Measurements from ENCODE around the gene WWOX.

The WWOX gene

DNA sequence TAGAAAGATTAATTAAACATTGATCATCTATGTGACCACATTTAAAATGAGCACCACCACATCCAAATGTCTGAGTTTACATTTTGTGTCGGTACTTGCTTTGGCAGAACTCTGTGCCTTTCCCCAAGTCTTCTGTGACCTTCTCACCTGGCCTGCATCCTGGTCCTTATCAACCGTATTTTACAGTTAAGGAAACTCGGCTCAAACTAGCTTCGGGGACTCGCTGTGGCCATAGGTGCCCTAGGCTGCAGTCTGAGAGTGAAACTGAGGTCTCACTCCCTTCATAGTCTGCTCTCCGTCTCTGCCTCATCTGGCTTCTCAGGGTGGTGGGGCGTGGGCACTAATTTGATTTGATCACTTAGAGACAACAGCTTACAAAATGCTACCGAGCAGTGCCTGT, 555.5 kb downstream of the WWOX start:
- H3K36me3 ChIP-seq (replicated peaks; ENCODE audit: insufficient read depth, low read length) = no peaks in the 10 kb centered on the region
- no peaks in the 10 kb centered on the region for H4K20me1 ChIP-seq (ENCODE audit: insufficient read depth, low read length)
- no peaks in the 10 kb centered on the region for H3K27me3 ChIP-seq (replicated peaks; ENCODE audit: insufficient read depth, low read length)
- H3K9me3 ChIP-seq (replicated peaks; ENCODE audit: insufficient read depth, low read length) = no peaks in the 10 kb centered on the region
- H3K4me1 ChIP-seq (ENCODE audit: low read length) = no peaks in the 10 kb centered on the region
- no peak overlapping the region for H3K4me3 ChIP-seq (ENCODE audit: low read length)
- H2AFZ ChIP-seq (ENCODE audit: low read length) = no peak overlapping the region
- H3K9ac ChIP-seq (ENCODE audit: low read length) = no peak overlapping the region
- TF ChIP-seq, protein P1, sequence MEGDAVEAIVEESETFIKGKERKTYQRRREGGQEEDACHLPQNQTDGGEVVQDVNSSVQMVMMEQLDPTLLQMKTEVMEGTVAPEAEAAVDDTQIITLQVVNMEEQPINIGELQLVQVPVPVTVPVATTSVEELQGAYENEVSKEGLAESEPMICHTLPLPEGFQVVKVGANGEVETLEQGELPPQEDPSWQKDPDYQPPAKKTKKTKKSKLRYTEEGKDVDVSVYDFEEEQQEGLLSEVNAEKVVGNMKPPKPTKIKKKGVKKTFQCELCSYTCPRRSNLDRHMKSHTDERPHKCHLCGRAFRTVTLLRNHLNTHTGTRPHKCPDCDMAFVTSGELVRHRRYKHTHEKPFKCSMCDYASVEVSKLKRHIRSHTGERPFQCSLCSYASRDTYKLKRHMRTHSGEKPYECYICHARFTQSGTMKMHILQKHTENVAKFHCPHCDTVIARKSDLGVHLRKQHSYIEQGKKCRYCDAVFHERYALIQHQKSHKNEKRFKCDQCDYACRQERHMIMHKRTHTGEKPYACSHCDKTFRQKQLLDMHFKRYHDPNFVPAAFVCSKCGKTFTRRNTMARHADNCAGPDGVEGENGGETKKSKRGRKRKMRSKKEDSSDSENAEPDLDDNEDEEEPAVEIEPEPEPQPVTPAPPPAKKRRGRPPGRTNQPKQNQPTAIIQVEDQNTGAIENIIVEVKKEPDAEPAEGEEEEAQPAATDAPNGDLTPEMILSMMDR (IDR thresholded peaks at IDR 0.05; ENCODE audit: low read length) = no peak
- TF ChIP-seq EZH2phosphoT487 (IDR thresholded peaks at IDR 0.05; ENCODE audit: low read length) = no peak
- no peak for TF ChIP-seq EZH2 (optimal IDR thresholded peaks at IDR 0.05; ENCODE audit: low read depth, low read length)
- H3K9me2 ChIP-seq (replicated peaks; ENCODE audit: insufficient read depth, low read length) = no peaks in the 10 kb centered on the region
- H3F3A ChIP-seq (ENCODE audit: insufficient read depth, low read length) = no peaks in the 10 kb centered on the region
- no peak overlapping the region for H3K27ac ChIP-seq (ENCODE audit: low read length)
- no peaks in the 10 kb centered on the region for H3K79me2 ChIP-seq (ENCODE audit: low read length)
- H3K4me2 ChIP-seq (ENCODE audit: low read depth, low read length) = no peak overlapping the region
- no peak for DNase-seq

DNA sequence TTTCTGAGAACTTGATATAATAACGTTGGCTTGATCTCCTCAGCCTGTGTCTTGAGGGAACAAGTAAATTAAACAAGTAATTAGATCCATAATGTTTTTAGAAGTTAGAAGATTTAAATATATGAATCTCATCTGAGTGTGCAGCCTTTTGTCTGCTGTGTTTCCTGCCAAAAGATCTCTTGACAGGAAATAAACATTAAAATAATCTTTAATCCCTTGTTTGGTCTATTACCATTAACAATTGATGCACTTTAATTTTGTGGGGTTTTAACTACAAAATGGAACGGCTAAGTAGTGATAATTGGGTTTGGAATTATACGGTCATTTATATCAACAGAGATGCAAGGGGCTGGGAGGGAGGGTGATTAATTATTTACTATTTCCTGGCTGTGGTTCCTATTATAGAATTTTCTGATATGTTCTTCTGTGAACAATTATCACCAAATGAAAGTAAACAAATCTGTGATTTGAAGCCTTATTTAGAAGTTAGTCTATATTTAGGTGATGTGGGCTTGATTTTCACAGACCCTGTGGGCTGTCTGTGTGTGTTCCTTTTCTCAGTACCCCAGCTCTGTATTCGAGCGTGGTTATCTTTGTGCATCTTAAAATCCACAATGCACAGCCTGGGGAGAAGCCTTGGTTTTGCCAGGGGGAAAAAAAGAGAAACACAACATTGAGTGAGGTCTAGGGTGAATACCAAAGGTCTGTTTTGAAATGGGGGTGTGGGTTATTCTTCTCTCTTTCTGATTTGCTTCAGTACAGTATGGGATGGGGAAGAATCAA, 556.1 kb downstream of the WWOX start:
- no peaks in the 10 kb centered on the region for H3K27me3 ChIP-seq (replicated peaks; ENCODE audit: insufficient read depth, low read length)
- no peak for TF ChIP-seq EZH2phosphoT487 (IDR thresholded peaks at IDR 0.05; ENCODE audit: low read length)
- TF ChIP-seq EZH2 (optimal IDR thresholded peaks at IDR 0.05; ENCODE audit: low read depth, low read length) = no peak
- TF ChIP-seq, protein P1 (IDR thresholded peaks at IDR 0.05; ENCODE audit: low read length) = no peak
- no peaks in the 10 kb centered on the region for H3K36me3 ChIP-seq (replicated peaks; ENCODE audit: insufficient read depth, low read length)
- no peaks in the 10 kb centered on the region for H3F3A ChIP-seq (ENCODE audit: insufficient read depth, low read length)
- no peak for DNase-seq
- H3K9ac ChIP-seq (ENCODE audit: low read length) = no peak overlapping the region
- H3K79me2 ChIP-seq (ENCODE audit: low read length) = no peaks in the 10 kb centered on the region
- no peaks in the 10 kb centered on the region for H3K9me2 ChIP-seq (replicated peaks; ENCODE audit: insufficient read depth, low read length)
- no peak overlapping the region for H3K4me2 ChIP-seq (ENCODE audit: low read depth, low read length)
- H2AFZ ChIP-seq (ENCODE audit: low read length) = no peak overlapping the region
- H4K20me1 ChIP-seq (ENCODE audit: insufficient read depth, low read length) = no peaks in the 10 kb centered on the region
- no peaks in the 10 kb centered on the region for H3K4me1 ChIP-seq (ENCODE audit: low read length)
- H3K9me3 ChIP-seq (replicated peaks; ENCODE audit: insufficient read depth, low read length) = no peaks in the 10 kb centered on the region
- no peak overlapping the region for H3K4me3 ChIP-seq (ENCODE audit: low read length)
- H3K27ac ChIP-seq (ENCODE audit: low read length) = no peak overlapping the region

DNA sequence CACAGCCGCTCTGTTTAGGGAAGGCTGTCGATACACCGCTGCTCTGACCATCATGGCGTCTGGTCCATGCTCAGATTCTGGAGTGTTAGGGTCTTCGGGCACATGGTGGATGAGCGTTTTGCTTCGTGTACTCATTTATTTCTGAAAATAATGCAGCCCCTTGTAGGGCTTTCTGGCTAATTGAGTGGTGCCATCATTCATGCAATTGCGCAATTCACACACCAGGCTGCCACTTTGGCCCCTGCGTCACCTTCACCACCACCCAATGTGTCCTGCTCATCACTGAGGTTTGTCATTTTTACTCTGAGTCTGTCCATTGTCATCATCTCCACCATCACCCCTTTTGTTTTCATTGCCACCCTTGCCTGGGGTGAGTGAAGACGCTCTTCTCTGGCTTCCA, 557.4 kb downstream of the WWOX start:
- Histone ChIP-seq H4K20me1 (ENCODE audit: insufficient read depth, low read length) (no peaks in the 10 kb centered on the region), H3K4me3 (ENCODE audit: low read length) (no peak overlapping the region), H3K27me3 (replicated peaks; ENCODE audit: insufficient read depth, low read length) (no peaks in the 10 kb centered on the region), H3K9me3 (replicated peaks; ENCODE audit: insufficient read depth, low read length) (no peaks in the 10 kb centered on the region), H3K9me2 (replicated peaks; ENCODE audit: insufficient read depth, low read length) (no peaks in the 10 kb centered on the region), H3K36me3 (replicated peaks; ENCODE audit: insufficient read depth, low read length) (no peaks in the 10 kb centered on the region), H3K4me2 (ENCODE audit: low read depth, low read length) (no peak overlapping the region), H3K4me1 (ENCODE audit: low read length) (no peaks in the 10 kb centered on the region), H3K79me2 (ENCODE audit: low read length) (no peaks in the 10 kb centered on the region), H3K9ac (ENCODE audit: low read length) (no peak overlapping the region), H3F3A (ENCODE audit: insufficient read depth, low read length) (no peaks in the 10 kb centered on the region), H3K27ac (ENCODE audit: low read length) (no peak overlapping the region), H2AFZ (ENCODE audit: low read length) (no peak overlapping the region)
- TF ChIP-seq EZH2phosphoT487 (IDR thresholded peaks at IDR 0.05; ENCODE audit: low read length) (no peak), EZH2 (optimal IDR thresholded peaks at IDR 0.05; ENCODE audit: low read depth, low read length) (no peak)
- TF ChIP-seq, protein P1 (IDR thresholded peaks at IDR 0.05; ENCODE audit: low read length) = no peak
- DNase-seq = no peak

All from MM.1S (cell line).